Naive B cell (primary cell): ENCODE measurements around the gene CELF2. TPM values are rescaled to one million over a fixed set of nuclear protein-coding genes. Genes with fewer than 3 reads are reported as not detected.

Experiments used
- ATAC-seq, 2 donors: fragments of 150-1000 bp; cut with Tn5 transposase; 2 replicates each; pipeline ENCODE4 v1.10.0; 2021; ENCODE audit warnings: low read depth in 2 of 2, mild to moderate bottlenecking in 2 of 2, moderate library complexity in 2 of 2
- DNase-seq: peaks from one replicate; pipeline ENCODE4 v3.0.0; 2022
- H3K27ac Mint-ChIP-seq, 6 donors: one replicate each; pipeline ENCODE4 v1.8.0; 2020 to 2022; ENCODE audit warnings: mild to moderate bottlenecking in 6 of 6, mixed read lengths in 6 of 6, moderate library complexity in 5 of 6, inconsistent platforms in 2 of 6
- H3K27me3 Mint-ChIP-seq, 3 donors: one replicate each; pipeline ENCODE4 v1.8.0; 2021 to 2022; ENCODE audit warnings: mixed read lengths in 3 of 3, mild to moderate bottlenecking in 1 of 3
- H3K36me3 Mint-ChIP-seq, 2 donors: one replicate each; pipeline ENCODE4 v1.8.0; 2020 to 2022; ENCODE audit warnings: mixed read lengths in 2 of 2, inconsistent platforms in 1 of 2, mild to moderate bottlenecking in 1 of 2
- H3K4me1 Mint-ChIP-seq, 3 donors: one replicate each; pipeline ENCODE4 v1.8.0; 2020 to 2022; ENCODE audit warnings: mixed read lengths in 3 of 3, inconsistent platforms in 1 of 3, mild to moderate bottlenecking in 1 of 3, moderate library complexity in 1 of 3
- H3K4me3 Mint-ChIP-seq, 8 donors: one replicate each; pipeline ENCODE4 v1.8.0; 2020 to 2022; ENCODE audit warnings: mild to moderate bottlenecking in 8 of 8, mixed read lengths in 8 of 8, moderate library complexity in 8 of 8, inconsistent platforms in 2 of 8
- H3K9me3 Mint-ChIP-seq, 7 donors: one replicate each; pipeline ENCODE4 v1.8.0; 2020 to 2022; ENCODE audit warnings: mixed read lengths in 7 of 7, mild to moderate bottlenecking in 5 of 7, inconsistent platforms in 2 of 7, moderate library complexity in 1 of 7
- polyA plus RNA-seq, 6 donors: library from polyadenylated mRNA; unstranded; fragments of 300-500 nt; fragmentation: Illumina TruSeq; gene quantifications; one replicate each; pipeline ENCODE4 v1.2.3, GENCODE V29; 2021; ENCODE audit warnings: low read depth in 6 of 6

The CELF2 gene
- polyA plus RNA-seq, 6 donors from 2014 or later, result 127 to 186 (median 141) TPM

GRCh38 chr10:11194859-11195586, 177.4 kb downstream of the CELF2 start:
- peaks cover 0 to 2% (median 0%) of the 10 kb centered on the region in 7 donors for H3K9me3 Mint-ChIP-seq
- H3K36me3 Mint-ChIP-seq, result peaks cover 4 to 20% of the 10 kb centered on the region in 2 donors
- H3K27ac Mint-ChIP-seq, result peak overlapping the region; percentile 43 to 91 (median 70)
- H3K27me3 Mint-ChIP-seq, result no peaks in the 10 kb centered on the region
- peak overlapping the region in 5 of 8 donors; percentile 47 to 74 (median 61) for H3K4me3 Mint-ChIP-seq
- ATAC-seq (peak; percentile 51 to 52), DNase-seq (peak; percentile 37)
- H3K4me1 Mint-ChIP-seq, result peaks cover 77 to 95% (median 87%) of the 10 kb centered on the region in 3 donors

- peaks cover 80 to 95% (median 87%) of the 10 kb centered on the region in 3 donors for H3K4me1 Mint-ChIP-seq
- peaks cover 0 to 2% (median 0%) of the 10 kb centered on the region in 7 donors for H3K9me3 Mint-ChIP-seq
- peak overlapping the region in 5 of 8 donors; percentile 47 to 71 (median 61) for H3K4me3 Mint-ChIP-seq
- DNase-seq (no peak), ATAC-seq (no peak)
- H3K27ac Mint-ChIP-seq, result peak overlapping the region; percentile 43 to 91 (median 70)
- peaks cover 9 to 24% of the 10 kb centered on the region in 2 donors for H3K36me3 Mint-ChIP-seq
- H3K27me3 Mint-ChIP-seq, result no peaks in the 10 kb centered on the region
Measured at GRCh38 chr10:11195623-11196022, 178.0 kb downstream of the CELF2 start.

- Mint-ChIP-seq H3K4me3 (peak overlapping the region; percentile 0 to 88 (median 68)), H3K36me3 (peaks cover 22 to 39% of the 10 kb centered on the region in 2 donors), H3K27ac (peak overlapping the region; percentile 14 to 97 (median 92)), H3K9me3 (peaks cover 0 to 3% (median 0%) of the 10 kb centered on the region in 7 donors), H3K4me1 (peaks cover 77 to 95% (median 85%) of the 10 kb centered on the region in 3 donors), H3K27me3 (no peaks in the 10 kb centered on the region)
- ATAC-seq (peak; percentile 82 to 85), DNase-seq (peak; percentile 56)
Measured at GRCh38 chr10:11197266-11197712, 179.6 kb downstream of the CELF2 start.

GRCh38 chr10:11197878-11198277, 180.2 kb downstream of the CELF2 start:
- DNase-seq (no peak), ATAC-seq (no peak)
- H3K4me1 Mint-ChIP-seq, result peaks cover 77 to 95% (median 85%) of the 10 kb centered on the region in 3 donors
- H3K9me3 Mint-ChIP-seq, result peaks cover 0 to 3% (median 0%) of the 10 kb centered on the region in 7 donors
- H3K27ac Mint-ChIP-seq, result peak overlapping the region; percentile 80 to 93 (median 88)
- H3K4me3 Mint-ChIP-seq, result peak overlapping the region in 3 of 8 donors; percentile 15 to 78 (median 67)
- no peaks in the 10 kb centered on the region for H3K27me3 Mint-ChIP-seq
- peaks cover 24 to 39% of the 10 kb centered on the region in 2 donors for H3K36me3 Mint-ChIP-seq

GRCh38 chr10:11201911-11202310, 184.2 kb downstream of the CELF2 start:
- Mint-ChIP-seq H3K36me3 (peaks cover 30 to 34% of the 10 kb centered on the region in 2 donors), H3K4me3 (no peak overlapping the region), H3K27ac (peak overlapping the region in 4 of 6 donors; percentile 44 to 88 (median 74))

GRCh38 chr10:11204351-11204942, 186.8 kb downstream of the CELF2 start:
- Mint-ChIP-seq H3K4me1 (peaks cover 65 to 92% (median 88%) of the 10 kb centered on the region in 3 donors), H3K36me3 (peaks cover 35 to 38% of the 10 kb centered on the region in 2 donors), H3K27ac (peak overlapping the region in 4 of 6 donors; percentile 44 to 80 (median 68)), H3K9me3 (peaks cover 0 to 3% (median 0%) of the 10 kb centered on the region in 7 donors), H3K27me3 (no peaks in the 10 kb centered on the region), H3K4me3 (no peak overlapping the region)
- no peak for ATAC-seq
- no peak for DNase-seq

More at GRCh38 chr10:11201911-11202310, 184.2 kb downstream of the CELF2 start:
- peaks cover 62 to 92% (median 88%) of the 10 kb centered on the region in 3 donors for H3K4me1 Mint-ChIP-seq
- no peaks in the 10 kb centered on the region for H3K27me3 Mint-ChIP-seq
- peaks cover 0 to 3% (median 0%) of the 10 kb centered on the region in 7 donors for H3K9me3 Mint-ChIP-seq
- ATAC-seq (no peak), DNase-seq (no peak)

GRCh38 chr10:11205030-11205772, 187.5 kb downstream of the CELF2 start:
- H3K27me3 Mint-ChIP-seq, result no peaks in the 10 kb centered on the region

GRCh38 chr10:11206676-11207559, 189.2 kb downstream of the CELF2 start:
- Mint-ChIP-seq H3K27me3 (no peaks in the 10 kb centered on the region), H3K4me1 (peaks cover 67 to 95% (median 90%) of the 10 kb centered on the region in 3 donors), H3K27ac (peak overlapping the region; percentile 66 to 93 (median 73)), H3K9me3 (no peaks in the 10 kb centered on the region), H3K36me3 (peaks cover 14 to 17% of the 10 kb centered on the region in 2 donors), H3K4me3 (peak overlapping the region in 2 of 8 donors; percentile 26 to 42)
- no peak for DNase-seq
- no peak for ATAC-seq

More at GRCh38 chr10:11205030-11205772, 187.5 kb downstream of the CELF2 start:
- no peak for ATAC-seq
- Mint-ChIP-seq H3K4me1 (peaks cover 65 to 93% (median 88%) of the 10 kb centered on the region in 3 donors), H3K9me3 (peaks cover 0 to 3% (median 0%) of the 10 kb centered on the region in 7 donors), H3K36me3 (peaks cover 31 to 34% of the 10 kb centered on the region in 2 donors), H3K27ac (peak overlapping the region in 2 of 6 donors; percentile 33 to 93), H3K4me3 (no peak overlapping the region)
- DNase-seq, result no peak

- H3K9me3 Mint-ChIP-seq, result no peaks in the 10 kb centered on the region
- peaks cover 71 to 95% (median 90%) of the 10 kb centered on the region in 3 donors for H3K4me1 Mint-ChIP-seq
- DNase-seq (no peak), ATAC-seq (no peak)
- no peaks in the 10 kb centered on the region for H3K27me3 Mint-ChIP-seq
- H3K27ac Mint-ChIP-seq, result peak overlapping the region in 5 of 6 donors; percentile 69 to 95 (median 82)
- H3K36me3 Mint-ChIP-seq, result peaks cover 12 to 16% of the 10 kb centered on the region in 2 donors
- H3K4me3 Mint-ChIP-seq, result peak overlapping the region in 2 of 8 donors; percentile 26 to 67
Measured at GRCh38 chr10:11207560-11207844, 189.8 kb downstream of the CELF2 start.

- Mint-ChIP-seq H3K4me3 (peak overlapping the region; percentile 67 to 90 (median 78)), H3K36me3 (peaks cover 7 to 12% of the 10 kb centered on the region in 2 donors), H3K27me3 (no peaks in the 10 kb centered on the region), H3K27ac (peak overlapping the region; percentile 79 to 98 (median 94)), H3K4me1 (peaks cover 70 to 96% (median 90%) of the 10 kb centered on the region in 3 donors), H3K9me3 (no peaks in the 10 kb centered on the region)
- ATAC-seq, result no peak
- DNase-seq, result no peak
Measured at GRCh38 chr10:11208243-11208642, 190.6 kb downstream of the CELF2 start.

GRCh38 chr10:11208908-11209829, 191.5 kb downstream of the CELF2 start:
- ATAC-seq, result peak; percentile 78 to 82
- H3K27me3 Mint-ChIP-seq, result no peaks in the 10 kb centered on the region

More at GRCh38 chr10:11208908-11209829, 191.5 kb downstream of the CELF2 start:
- Mint-ChIP-seq H3K9me3 (no peaks in the 10 kb centered on the region), H3K36me3 (peaks cover 7 to 12% of the 10 kb centered on the region in 2 donors), H3K4me3 (peak overlapping the region; percentile 67 to 90 (median 82)), H3K27ac (peak overlapping the region; percentile 79 to 98 (median 94)), H3K4me1 (peaks cover 74 to 96% (median 91%) of the 10 kb centered on the region in 3 donors)
- DNase-seq, result peak; percentile 39
